ENCODE results near the gene LDHAL6B.

The LDHAL6B gene

DNA sequence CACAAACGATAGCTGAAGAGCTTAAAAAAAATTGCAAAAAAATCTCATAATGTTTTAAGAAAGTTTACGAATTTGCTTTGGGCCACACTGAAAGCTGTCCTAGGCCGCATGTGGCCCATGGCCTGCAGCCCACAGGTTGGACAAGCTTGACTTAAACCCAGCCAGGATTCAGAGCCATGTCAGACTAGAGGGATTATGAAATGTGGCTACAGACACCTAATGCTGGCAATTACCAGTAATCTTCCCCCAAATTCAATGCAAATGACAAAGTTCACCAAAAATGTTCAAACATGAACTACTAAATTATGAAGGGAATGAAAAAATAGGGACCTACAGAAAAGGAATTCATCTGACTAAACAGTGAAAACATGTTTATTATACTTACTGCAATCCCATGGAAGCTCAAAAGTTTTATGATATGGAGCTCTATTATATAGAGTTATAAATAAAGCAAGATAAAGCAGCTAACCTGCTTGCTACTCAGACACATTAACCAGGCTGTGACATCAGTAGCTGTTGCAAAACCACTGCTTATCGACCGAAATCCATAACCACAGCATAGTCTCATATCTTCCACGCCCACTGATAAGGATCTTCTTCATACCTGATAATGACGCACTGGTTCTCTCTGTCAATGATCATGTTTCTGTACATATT, 49.2 kb downstream of the LDHAL6B start:
- DNase-seq, result no peak

DNA sequence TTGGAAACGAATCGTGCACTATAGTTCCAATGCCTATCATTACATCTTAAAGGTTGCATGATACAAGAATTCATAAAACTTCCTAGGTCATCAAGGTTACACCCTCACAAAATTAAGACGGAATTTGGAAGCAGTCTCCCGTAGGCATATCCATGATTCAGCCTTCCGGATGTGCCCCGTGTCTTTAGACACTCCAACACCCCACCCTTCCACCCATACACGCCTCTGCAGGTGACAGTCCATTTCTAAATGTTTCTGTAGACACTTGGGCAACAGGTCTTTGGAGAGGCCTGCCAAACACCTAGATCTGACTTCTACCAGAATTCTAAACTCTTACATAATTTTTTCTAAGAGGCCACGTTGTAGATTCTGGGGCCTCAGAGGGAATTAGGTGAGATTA, 49.8 kb downstream of the LDHAL6B start:
- DNase-seq, result no peak

DNA sequence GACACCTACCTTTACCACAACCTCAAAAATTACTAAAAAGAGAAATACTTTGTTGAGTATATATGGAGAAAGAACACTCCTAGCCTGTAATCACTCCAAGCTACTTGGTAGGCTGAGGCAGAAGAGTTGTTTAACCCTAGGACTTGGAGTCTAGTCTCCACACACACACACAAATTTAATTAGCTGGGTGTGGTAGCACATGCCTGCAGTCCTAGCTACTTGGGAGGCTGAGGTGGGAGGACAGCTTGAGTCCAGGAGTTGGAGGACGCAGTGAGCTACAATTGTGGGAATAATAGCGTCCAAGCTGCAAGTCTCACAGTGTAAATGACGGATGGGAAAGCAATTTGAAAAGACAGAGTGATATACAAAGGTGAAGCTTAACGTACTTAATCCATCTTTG, 50.5 kb downstream of the LDHAL6B start:
- DNase-seq, result no peak

Measured in CD4-positive, alpha-beta T cell treated with Interleukin-6 for 4 hours (primary cell).